ENCODE results near the gene CDH4. TPM values are rescaled to one million over a fixed set of nuclear protein-coding genes. Genes with fewer than 3 reads are reported as not detected.

The CDH4 gene
- total RNA-seq, 2 experiments from 2014 or later = not detected

GRCh38 chr20:61873651-61874420, 621.8 kb downstream of the CDH4 start:
- no peak for DNase-seq (ENCODE audit: low spot score)
- H3K27ac ChIP-seq (ENCODE audit: low read depth, low read length, poor library complexity, severe bottlenecking) = no peak overlapping the region
- BruUV-seq (replicated peaks) = no TSS peak
- no peaks in the 10 kb centered on the region for H4K20me1 ChIP-seq (ENCODE audit: insufficient read depth, low read length)
- H3K36me3 ChIP-seq (ENCODE audit: insufficient read depth, low read length) = no peaks in the 10 kb centered on the region
- H3K9me2 ChIP-seq (ENCODE audit: insufficient read depth, low read length) = no peaks in the 10 kb centered on the region
- no peaks in the 10 kb centered on the region for H3K9me3 ChIP-seq (ENCODE audit: low read length)
- H3K4me3 ChIP-seq (ENCODE audit: low read depth, low read length, poor library complexity, severe bottlenecking) = no peak overlapping the region
- H2AFZ ChIP-seq (ENCODE audit: low read length) = no peak overlapping the region
- CTCF ChIA-PET (ENCODE audit: unreplicated experiment) = interaction anchor here (0.5 kb wide), 1 partner anchor 104 kb away, joined by 3 read pairs; no protein-coding TSS in a partner anchor
- POLR2A ChIA-PET = no interaction called here
- H3K4me2 ChIP-seq (ENCODE audit: low read length) = no peak overlapping the region
- TF ChIP-seq, protein P1, sequence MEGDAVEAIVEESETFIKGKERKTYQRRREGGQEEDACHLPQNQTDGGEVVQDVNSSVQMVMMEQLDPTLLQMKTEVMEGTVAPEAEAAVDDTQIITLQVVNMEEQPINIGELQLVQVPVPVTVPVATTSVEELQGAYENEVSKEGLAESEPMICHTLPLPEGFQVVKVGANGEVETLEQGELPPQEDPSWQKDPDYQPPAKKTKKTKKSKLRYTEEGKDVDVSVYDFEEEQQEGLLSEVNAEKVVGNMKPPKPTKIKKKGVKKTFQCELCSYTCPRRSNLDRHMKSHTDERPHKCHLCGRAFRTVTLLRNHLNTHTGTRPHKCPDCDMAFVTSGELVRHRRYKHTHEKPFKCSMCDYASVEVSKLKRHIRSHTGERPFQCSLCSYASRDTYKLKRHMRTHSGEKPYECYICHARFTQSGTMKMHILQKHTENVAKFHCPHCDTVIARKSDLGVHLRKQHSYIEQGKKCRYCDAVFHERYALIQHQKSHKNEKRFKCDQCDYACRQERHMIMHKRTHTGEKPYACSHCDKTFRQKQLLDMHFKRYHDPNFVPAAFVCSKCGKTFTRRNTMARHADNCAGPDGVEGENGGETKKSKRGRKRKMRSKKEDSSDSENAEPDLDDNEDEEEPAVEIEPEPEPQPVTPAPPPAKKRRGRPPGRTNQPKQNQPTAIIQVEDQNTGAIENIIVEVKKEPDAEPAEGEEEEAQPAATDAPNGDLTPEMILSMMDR (conservative IDR thresholded peaks at IDR 0.05; ENCODE audit: low read length) = no peak
- TF ChIP-seq EZH2phosphoT487 (IDR thresholded peaks at IDR 0.05; ENCODE audit: borderline replicate concordance, low read depth, low read length) = no peak
- intact Hi-C loops (cut with micrococcal nuclease; ENCODE audit: unreplicated experiment) = no loop called here
- H3K79me2 ChIP-seq (ENCODE audit: insufficient read depth, low read depth, low read length) = no peaks in the 10 kb centered on the region
- H3K4me1 ChIP-seq (ENCODE audit: insufficient read depth, low read length, poor library complexity, severe bottlenecking) = no peaks in the 10 kb centered on the region

GRCh38 chr20:61874421-61875068, 622.5 kb downstream of the CDH4 start:
- intact Hi-C loops (cut with micrococcal nuclease; ENCODE audit: unreplicated experiment) = no loop called here
- Histone ChIP-seq H3K36me3 (ENCODE audit: insufficient read depth, low read length) (no peaks in the 10 kb centered on the region), H3K4me3 (ENCODE audit: low read depth, low read length, poor library complexity, severe bottlenecking) (no peak overlapping the region), H3K79me2 (ENCODE audit: insufficient read depth, low read depth, low read length) (no peaks in the 10 kb centered on the region), H2AFZ (ENCODE audit: low read length) (no peak overlapping the region), H3K4me2 (ENCODE audit: low read length) (no peak overlapping the region), H3K4me1 (ENCODE audit: insufficient read depth, low read length, poor library complexity, severe bottlenecking) (no peaks in the 10 kb centered on the region), H4K20me1 (ENCODE audit: insufficient read depth, low read length) (no peaks in the 10 kb centered on the region), H3K27ac (ENCODE audit: low read depth, low read length, poor library complexity, severe bottlenecking) (no peak overlapping the region), H3K9me2 (ENCODE audit: insufficient read depth, low read length) (no peaks in the 10 kb centered on the region), H3K9me3 (ENCODE audit: low read length) (no peaks in the 10 kb centered on the region)
- BruUV-seq (replicated peaks) = no TSS peak
- peak; percentile 7 for DNase-seq (ENCODE audit: low spot score)
- TF ChIP-seq, protein P1 (conservative IDR thresholded peaks at IDR 0.05; ENCODE audit: low read length) = peak; percentile 52
- TF ChIP-seq EZH2phosphoT487 (IDR thresholded peaks at IDR 0.05; ENCODE audit: borderline replicate concordance, low read depth, low read length) = no peak
- POLR2A ChIA-PET = no interaction called here
- CTCF ChIA-PET (ENCODE audit: unreplicated experiment) = no interaction called here

All from OCI-LY7 (cell line).